ENCODE measurements around the gene NAP1L4.

NAP1L4 gene

DNA sequence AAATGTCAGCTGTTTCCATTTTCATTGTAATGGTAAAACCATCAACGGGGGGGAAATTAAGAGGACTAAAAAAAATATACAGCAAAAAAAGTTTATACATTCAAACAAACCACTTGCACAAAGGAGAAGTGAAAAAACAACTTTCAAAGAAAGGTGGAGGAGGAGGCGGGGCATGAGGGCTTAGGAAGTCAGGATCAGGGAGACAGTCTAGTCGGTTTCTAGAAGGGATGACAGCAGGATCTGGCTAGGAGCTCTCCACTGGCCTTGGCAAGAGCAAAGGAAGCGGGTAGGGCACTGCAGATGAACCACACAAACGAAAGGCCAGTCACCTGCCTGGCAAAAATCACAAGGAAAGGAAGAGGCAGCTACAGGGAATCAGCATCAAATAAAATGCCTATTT lies 31.0 kb downstream of the NAP1L4 start:
- TF ChIP-seq, protein P1, sequence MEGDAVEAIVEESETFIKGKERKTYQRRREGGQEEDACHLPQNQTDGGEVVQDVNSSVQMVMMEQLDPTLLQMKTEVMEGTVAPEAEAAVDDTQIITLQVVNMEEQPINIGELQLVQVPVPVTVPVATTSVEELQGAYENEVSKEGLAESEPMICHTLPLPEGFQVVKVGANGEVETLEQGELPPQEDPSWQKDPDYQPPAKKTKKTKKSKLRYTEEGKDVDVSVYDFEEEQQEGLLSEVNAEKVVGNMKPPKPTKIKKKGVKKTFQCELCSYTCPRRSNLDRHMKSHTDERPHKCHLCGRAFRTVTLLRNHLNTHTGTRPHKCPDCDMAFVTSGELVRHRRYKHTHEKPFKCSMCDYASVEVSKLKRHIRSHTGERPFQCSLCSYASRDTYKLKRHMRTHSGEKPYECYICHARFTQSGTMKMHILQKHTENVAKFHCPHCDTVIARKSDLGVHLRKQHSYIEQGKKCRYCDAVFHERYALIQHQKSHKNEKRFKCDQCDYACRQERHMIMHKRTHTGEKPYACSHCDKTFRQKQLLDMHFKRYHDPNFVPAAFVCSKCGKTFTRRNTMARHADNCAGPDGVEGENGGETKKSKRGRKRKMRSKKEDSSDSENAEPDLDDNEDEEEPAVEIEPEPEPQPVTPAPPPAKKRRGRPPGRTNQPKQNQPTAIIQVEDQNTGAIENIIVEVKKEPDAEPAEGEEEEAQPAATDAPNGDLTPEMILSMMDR (conservative IDR thresholded peaks at IDR 0.05; ENCODE audit: low read length): no peak
- no peak for DNase-seq (ENCODE audit: low read depth)
- H3K4me3 ChIP-seq (ENCODE audit: low read length): no peak overlapping the region

DNA sequence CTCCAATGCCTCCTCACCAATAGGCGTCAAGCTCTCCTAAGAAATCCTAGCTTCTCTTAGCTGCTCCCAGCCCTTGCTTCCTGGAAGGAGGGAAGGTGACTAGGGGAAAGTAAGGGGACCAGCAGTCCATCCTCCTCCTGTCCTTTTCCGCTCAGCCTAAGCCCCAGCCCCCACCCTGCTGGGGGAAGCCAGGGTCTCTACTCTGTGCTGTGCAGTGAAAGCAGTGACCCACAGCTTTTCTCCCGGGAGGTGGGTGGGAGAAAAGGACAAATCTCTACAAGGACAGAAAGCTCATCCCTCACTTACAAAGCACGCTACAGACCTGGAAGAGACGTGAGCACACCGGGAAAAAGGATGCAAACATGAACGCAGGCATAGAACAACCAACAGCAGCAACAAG lies 32.0 kb downstream of the NAP1L4 start:
- no peak overlapping the region for H3K4me3 ChIP-seq (ENCODE audit: low read length)
- TF ChIP-seq, protein P1 (conservative IDR thresholded peaks at IDR 0.05; ENCODE audit: low read length): no peak
- DNase-seq (ENCODE audit: low read depth): no peak

DNA sequence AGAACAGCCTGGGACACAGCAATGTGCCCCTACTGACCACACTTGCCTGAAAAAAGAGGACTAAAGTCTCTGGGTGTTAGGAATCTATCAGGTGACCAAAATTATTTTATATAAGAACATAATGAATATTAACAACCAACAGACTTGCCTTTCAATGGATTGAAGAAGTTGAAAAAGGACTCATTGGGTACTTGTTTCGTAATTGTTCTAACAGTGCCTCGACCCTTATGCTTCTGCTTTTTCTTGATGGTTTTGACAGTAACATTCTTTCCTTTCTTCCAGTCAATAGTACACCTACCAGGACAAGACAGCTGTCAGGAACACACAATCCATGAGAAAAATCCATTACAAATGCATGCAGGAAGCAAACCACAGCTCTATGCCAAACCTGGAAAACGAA lies 33.9 kb downstream of the NAP1L4 start:
- TF ChIP-seq, protein P1 (conservative IDR thresholded peaks at IDR 0.05; ENCODE audit: low read length): no peak
- H3K4me3 ChIP-seq (ENCODE audit: low read length): no peak overlapping the region
- no peak for DNase-seq (ENCODE audit: low read depth)

DNA sequence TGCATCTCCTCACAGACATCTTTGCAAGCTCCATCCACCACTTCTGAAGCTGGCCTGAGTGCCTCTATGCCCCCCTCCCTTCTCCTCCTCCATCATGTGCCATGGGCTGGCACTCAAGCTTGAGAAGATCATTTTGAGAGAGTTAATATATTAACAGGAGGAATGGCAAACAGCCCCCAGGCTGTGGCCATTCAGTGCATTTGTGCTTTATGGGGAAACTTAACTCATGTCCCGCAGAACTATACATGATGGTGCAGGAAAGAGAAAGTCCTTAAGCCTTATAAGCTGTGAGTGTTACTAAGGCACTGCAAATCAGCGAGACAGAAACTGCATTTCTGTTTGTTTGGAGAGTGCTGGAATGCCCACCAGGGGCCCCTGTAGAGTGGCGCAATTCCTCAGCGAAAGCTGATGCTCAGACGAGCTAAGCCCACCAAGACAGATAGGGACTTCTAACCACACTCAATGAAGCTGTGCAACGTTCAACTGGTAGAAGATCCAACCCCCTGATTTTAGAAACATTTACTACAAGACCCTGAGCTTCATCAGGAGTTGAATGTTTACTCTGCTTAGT lies 36.1 kb downstream of the NAP1L4 start:
- H3K4me3 ChIP-seq (ENCODE audit: low read length): no peak overlapping the region
- TF ChIP-seq, protein P1 (conservative IDR thresholded peaks at IDR 0.05; ENCODE audit: low read length): no peak
- DNase-seq (ENCODE audit: low read depth): no peak

DNA sequence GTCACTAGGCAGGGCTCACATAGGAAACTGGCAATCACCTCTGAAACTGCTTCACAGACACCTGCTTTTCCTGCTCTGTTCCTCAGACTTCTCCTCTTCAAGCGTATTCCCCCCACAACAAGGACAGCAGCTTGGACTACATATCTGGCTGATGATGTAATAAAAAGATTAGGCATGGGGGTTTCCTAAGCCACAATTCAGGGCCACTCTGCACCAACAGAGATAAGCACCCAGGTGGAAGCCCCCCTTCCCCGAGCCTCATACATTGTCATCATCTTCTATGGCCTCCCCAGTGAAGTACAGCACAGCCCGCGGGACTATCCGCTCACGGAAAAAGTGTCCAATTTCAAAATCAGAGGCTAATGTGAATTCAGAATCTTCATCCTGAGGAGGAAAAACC lies 37.9 kb downstream of the NAP1L4 start:
- TF ChIP-seq, protein P1 (conservative IDR thresholded peaks at IDR 0.05; ENCODE audit: low read length): no peak
- no peak for DNase-seq (ENCODE audit: low read depth)
- no peak overlapping the region for H3K4me3 ChIP-seq (ENCODE audit: low read length)

DNA sequence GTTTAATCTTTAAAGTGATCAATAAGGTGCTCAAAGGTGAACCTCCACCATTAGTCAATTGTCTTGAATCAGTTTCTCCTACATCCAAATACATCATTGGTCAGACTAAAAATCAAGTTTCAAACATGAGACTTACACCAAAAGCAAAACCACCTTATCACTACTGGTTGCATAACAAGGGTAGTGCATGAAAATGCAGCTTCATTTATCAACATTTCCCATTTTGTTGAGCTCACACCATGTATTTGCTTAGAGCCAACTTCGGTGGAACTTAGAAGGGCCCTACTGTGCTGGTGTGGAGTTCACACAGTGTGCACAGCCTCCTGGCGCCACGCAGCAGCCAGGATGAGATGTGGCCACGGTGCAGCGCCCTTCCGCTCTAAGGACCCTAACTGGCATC lies 39.8 kb downstream of the NAP1L4 start:
- TF ChIP-seq, protein P1 (conservative IDR thresholded peaks at IDR 0.05; ENCODE audit: low read length): no peak
- no peak for DNase-seq (ENCODE audit: low read depth)

DNA sequence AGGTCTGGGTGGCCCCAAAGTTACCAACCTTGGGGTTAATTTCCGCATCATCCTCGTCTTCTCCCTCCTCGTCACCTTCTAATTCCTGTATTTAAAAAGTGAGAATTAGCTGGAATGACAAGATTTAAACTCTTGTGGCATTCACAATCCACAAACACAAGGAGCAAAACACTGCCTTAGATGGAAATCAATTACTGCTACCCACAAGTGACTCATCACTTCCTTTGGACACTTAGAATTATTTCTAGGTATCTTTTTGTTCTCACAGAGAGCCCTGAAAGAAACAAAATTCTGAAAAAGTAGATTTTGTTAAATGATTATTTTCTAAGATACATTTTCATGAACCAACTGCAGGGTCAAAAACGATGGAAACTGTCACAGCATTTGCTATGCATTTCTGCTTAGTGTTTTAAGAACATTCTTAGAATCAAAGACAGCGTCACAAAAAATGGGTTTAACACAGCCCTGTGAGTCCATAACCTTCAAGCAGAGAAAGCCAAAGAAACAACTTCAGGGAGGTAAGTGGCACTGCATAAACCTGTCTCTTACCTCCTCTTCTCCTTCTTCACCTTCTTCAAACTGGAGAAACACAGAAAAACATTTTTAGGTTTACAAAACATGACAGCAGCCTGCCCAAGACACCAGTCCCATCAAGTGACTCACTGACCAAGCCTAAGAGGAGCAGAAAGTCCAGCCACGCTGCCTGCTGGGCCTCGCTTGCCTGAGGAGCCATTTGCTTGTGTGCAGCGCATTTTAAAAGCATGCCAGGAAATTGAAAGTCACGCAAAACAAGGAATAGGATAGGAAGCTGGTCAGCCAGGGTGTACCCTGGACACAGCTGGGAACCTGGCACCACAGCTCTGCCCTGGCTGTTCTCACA lies 40.7 kb downstream of the NAP1L4 start:
- TF ChIP-seq, protein P1 (conservative IDR thresholded peaks at IDR 0.05; ENCODE audit: low read length): no peak
- no peak overlapping the region for H3K4me3 ChIP-seq (ENCODE audit: low read length)
- DNase-seq (ENCODE audit: low read depth): peak; percentile 60

More for the DNA sequence above, 39.8 kb downstream of the NAP1L4 start:
- no peak overlapping the region for H3K4me3 ChIP-seq (ENCODE audit: low read length)

Measured in AG10803 (cell line).